ENCODE data around the gene COL6A5.

DNA sequence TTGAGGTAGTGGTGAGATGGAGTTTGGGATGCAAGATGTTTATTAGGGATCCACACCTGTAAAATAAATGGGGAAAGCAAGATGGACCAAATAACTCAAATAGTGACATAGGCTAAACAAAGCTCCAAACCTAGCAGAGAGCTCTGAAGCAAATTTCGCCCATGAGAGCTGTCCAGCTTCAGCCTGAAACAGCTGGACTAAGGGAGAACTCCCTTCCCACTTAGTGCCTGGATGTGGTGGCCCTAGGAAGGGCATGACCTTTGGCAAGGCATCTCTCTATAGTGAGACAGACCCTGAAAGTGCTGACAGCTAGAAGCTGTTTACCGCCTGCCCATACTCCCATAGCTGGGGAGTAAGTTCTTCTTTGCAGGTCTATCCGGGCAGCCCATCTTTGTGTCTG is 48.1 kb downstream of the COL6A5 start:
- TF ChIP-seq YY1 (IDR thresholded peaks at IDR 0.05; ENCODE audit: insufficient read depth, insufficient read length) (no peak), SUZ12 (IDR thresholded peaks at IDR 0.05; ENCODE audit: extremely low read depth, insufficient read depth, insufficient read length) (no peak), ZNF274 (IDR thresholded peaks at IDR 0.05; ENCODE audit: low read depth, low read length) (no peak)

All from NT2/D1 (cell line).